ENCODE results near the gene KY. TPM values are rescaled to one million over a fixed set of nuclear protein-coding genes. Genes with fewer than 3 reads are reported as not detected.

KY gene
- total RNA-seq, 1 donor from 2014 or later: not detected

DNA sequence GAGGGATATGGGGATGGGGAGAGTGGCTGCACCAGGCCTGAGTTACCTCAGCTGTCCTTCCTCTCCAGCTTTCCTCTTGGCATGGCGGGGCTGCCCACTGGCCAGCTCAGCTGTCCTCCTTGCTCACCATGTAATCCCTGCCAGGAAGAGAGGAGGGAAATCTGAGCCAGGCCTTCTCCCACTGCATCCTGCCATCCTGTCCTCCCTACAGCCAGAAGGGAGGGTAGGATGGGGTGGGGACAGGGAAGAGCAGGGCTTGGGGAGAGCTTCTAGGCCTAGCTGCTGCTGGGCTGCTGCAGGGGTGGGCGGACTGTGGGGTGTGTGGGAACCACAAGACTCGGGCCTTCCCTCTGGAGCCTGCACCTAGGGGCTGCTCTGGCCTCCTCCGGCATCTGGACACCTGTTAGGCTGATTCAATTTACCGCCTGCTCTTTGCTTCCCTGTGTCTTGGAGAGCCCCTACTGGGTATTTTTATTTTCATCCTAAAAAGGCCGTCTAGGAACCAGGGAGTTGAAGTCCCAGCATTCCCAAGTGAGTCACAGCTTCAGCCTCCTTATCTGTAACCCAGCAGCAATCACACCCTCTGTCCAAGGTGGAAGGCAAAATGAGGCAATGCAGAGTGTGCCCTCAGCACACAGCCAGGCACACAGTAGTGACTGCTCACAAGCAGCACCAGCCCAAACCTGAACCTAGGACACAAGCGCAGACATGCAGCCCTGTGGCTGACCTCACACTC is 13.1 kb upstream of the KY start:
- intact Hi-C loops (cut with micrococcal nuclease): no loop called here
- H3K27ac Mint-ChIP-seq: no peak overlapping the region
- H3K4me3 Mint-ChIP-seq: no peak overlapping the region
- DNase-seq: no peak
- no peaks in the 10 kb centered on the region for H3K36me3 Mint-ChIP-seq (ENCODE audit: low read depth)
- no peaks in the 10 kb centered on the region for H3K9me3 Mint-ChIP-seq
- no peaks in the 10 kb centered on the region for H3K4me1 Mint-ChIP-seq
- H3K27me3 Mint-ChIP-seq: no peaks in the 10 kb centered on the region

DNA sequence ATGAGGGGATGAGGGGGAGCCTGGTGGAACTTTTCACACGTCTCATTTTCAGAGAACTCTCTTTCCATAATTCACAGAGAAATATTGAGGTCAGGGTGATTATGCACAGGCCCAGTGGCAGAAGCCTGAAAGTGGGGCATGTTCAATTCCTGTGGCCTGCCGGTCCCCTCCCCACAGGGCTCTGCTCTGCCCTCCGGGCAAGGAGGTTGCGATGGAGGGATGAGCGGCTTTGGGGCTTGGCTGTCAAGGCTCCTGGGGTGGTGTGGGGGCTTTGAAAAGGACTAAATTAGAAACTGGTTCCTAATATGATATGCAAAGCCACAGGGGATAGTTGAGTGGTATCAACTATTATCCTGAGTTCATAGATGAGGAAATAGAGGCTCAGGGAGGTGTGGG is 9.2 kb upstream of the KY start:
- H3K4me3 Mint-ChIP-seq: no peak overlapping the region
- no peak for DNase-seq
- no peaks in the 10 kb centered on the region for H3K27me3 Mint-ChIP-seq
- H3K9me3 Mint-ChIP-seq: no peaks in the 10 kb centered on the region
- H3K36me3 Mint-ChIP-seq (ENCODE audit: low read depth): no peaks in the 10 kb centered on the region
- intact Hi-C loops (cut with micrococcal nuclease): no loop called here
- no peak overlapping the region for H3K27ac Mint-ChIP-seq
- H3K4me1 Mint-ChIP-seq: no peaks in the 10 kb centered on the region

DNA sequence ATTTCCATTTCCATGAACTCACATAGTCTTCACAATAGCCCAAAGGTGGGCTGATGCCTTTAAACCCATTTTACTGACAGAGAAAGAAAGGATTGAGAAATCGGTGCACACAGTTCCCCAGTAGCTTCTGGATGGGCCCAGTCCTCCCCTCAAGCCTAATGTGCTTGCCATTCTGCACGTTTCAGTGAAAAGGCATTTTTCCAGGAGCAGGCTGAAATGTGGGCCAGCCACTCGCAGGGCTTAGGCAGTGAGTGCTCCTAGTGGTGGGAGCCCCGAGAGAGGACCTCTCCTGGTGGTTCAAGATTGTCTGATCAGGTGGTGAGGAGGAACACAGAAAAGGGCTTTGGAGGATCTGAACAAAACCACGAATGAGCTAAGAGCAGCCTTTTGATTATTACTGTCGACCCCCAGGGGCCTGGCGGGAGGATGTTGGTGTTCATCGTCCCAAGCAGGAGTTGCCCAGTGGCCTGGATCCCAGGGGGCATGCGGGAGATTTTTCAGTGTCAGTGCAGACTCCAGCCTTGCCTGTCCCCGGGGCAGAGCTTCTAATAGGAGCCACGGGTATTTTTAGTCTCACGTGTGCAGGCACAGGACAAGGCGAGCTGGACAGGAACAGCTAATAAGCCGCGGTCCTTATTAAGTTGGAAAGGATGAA is 8.7 kb upstream of the KY start:
- no peaks in the 10 kb centered on the region for H3K36me3 Mint-ChIP-seq (ENCODE audit: low read depth)
- H3K27me3 Mint-ChIP-seq: no peaks in the 10 kb centered on the region
- no peak overlapping the region for H3K27ac Mint-ChIP-seq
- DNase-seq: no peak
- no peaks in the 10 kb centered on the region for H3K4me1 Mint-ChIP-seq
- intact Hi-C loops (cut with micrococcal nuclease): no loop called here
- H3K4me3 Mint-ChIP-seq: no peak overlapping the region
- no peaks in the 10 kb centered on the region for H3K9me3 Mint-ChIP-seq

DNA sequence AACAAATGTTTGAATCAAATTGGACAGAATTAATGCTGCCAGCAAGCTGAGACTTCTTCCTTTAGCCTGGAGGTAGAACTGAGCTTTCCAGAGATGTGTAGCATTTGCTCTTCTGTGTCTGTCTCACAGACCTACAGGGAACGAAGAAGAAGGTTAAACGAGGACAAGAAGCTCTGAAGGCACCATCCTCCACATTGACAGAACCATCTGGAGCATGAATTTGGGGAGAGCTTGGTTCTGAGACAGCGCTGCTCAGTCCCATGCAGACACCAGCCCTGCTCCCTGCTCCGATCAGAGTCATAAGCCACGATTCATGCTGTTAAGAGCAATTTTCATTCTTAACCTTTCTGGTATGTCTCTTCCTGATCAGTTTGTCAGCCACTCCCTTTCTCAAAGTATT is 7.7 kb upstream of the KY start:
- no peaks in the 10 kb centered on the region for H3K36me3 Mint-ChIP-seq (ENCODE audit: low read depth)
- DNase-seq: no peak
- no peak overlapping the region for H3K27ac Mint-ChIP-seq
- intact Hi-C loops (cut with micrococcal nuclease): no loop called here
- H3K9me3 Mint-ChIP-seq: no peaks in the 10 kb centered on the region
- peaks cover 2% of the 10 kb centered on the region for H3K27me3 Mint-ChIP-seq
- no peak overlapping the region for H3K4me3 Mint-ChIP-seq
- H3K4me1 Mint-ChIP-seq: no peaks in the 10 kb centered on the region

DNA sequence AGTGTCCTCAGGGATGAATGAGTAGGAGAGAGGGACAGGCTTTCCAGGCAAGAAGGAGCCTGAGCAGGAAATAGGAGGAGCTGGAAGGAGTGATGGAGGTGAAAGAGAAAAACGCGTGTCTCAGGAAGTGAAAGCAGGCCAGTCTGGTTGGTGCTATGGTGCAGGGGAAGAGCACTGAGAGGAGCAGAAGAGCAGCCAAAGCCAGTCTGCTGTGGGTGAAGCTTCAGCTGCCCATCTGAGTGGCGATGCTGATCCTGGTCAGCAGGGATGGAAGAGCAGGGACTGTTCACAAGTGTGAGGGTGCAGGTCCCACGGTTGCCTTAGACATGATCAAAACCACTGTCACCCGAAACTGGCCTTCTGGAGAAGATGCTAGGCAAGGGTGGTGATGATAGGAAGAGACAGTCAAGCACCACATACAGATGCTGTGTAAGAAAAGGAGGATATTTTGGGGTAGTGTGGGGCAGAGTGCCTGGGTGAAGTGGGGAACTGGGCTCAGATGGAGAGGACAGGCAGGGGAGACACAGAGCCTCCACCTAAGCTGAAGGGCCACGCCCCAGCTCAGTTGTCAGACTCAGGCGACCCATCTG is 5.5 kb upstream of the KY start:
- Mint-ChIP-seq H3K27ac (no peak overlapping the region), H3K4me3 (no peak overlapping the region), H3K9me3 (no peaks in the 10 kb centered on the region), H3K4me1 (no peaks in the 10 kb centered on the region), H3K27me3 (peaks cover 7% of the 10 kb centered on the region), H3K36me3 (ENCODE audit: low read depth) (no peaks in the 10 kb centered on the region)
- DNase-seq: no peak
- intact Hi-C loops (cut with micrococcal nuclease): no loop called here

DNA sequence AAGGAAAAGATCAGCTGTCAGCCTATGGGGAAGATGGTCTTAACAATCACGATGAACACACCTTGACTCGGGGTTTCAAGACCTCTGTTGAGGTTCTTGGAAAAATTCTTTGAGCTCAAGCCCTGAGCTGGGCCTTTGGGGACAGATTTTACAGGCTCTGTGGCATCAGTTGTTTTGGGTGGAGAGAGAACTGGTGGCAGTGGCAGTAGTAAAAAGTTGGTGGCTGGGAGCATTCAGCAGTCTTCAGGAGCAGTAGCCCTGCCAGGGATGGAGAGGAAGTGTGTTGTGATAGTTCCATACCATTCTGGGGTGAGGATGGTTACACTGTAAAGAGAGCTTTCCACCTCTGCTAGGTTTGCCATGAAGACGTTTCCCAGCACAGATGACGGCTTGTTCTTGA is 4.9 kb upstream of the KY start:
- intact Hi-C loops (cut with micrococcal nuclease): no loop called here
- H3K4me3 Mint-ChIP-seq: no peak overlapping the region
- H3K36me3 Mint-ChIP-seq (ENCODE audit: low read depth): no peaks in the 10 kb centered on the region
- H3K27me3 Mint-ChIP-seq: peaks cover 10% of the 10 kb centered on the region
- H3K27ac Mint-ChIP-seq: no peak overlapping the region
- no peak for DNase-seq
- H3K4me1 Mint-ChIP-seq: no peaks in the 10 kb centered on the region
- no peaks in the 10 kb centered on the region for H3K9me3 Mint-ChIP-seq

DNA sequence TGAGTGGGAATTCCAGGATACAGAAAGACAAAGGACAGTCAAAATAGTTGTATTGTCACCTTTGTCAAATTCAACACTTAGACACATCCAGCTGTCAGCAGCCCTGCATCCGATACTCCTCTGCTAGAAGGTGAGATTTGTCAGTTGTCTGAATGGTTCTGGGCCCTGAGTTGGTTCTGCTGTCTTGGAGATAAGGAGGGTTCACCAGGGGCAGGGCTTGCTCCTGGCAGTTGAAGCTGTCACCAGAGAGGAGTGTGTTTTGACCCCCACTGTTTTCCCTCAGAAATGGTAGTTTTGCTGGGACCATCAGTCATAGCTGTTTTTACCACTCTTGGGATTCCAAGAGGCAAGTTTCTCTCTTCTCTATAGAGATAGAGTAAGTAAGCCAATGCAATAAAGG is 3.2 kb upstream of the KY start:
- intact Hi-C loops (cut with micrococcal nuclease): no loop called here
- no peaks in the 10 kb centered on the region for H3K4me1 Mint-ChIP-seq
- no peak overlapping the region for H3K27ac Mint-ChIP-seq
- peaks cover 16% of the 10 kb centered on the region for H3K27me3 Mint-ChIP-seq
- H3K9me3 Mint-ChIP-seq: no peaks in the 10 kb centered on the region
- no peaks in the 10 kb centered on the region for H3K36me3 Mint-ChIP-seq (ENCODE audit: low read depth)
- no peak for DNase-seq
- H3K4me3 Mint-ChIP-seq: no peak overlapping the region

DNA sequence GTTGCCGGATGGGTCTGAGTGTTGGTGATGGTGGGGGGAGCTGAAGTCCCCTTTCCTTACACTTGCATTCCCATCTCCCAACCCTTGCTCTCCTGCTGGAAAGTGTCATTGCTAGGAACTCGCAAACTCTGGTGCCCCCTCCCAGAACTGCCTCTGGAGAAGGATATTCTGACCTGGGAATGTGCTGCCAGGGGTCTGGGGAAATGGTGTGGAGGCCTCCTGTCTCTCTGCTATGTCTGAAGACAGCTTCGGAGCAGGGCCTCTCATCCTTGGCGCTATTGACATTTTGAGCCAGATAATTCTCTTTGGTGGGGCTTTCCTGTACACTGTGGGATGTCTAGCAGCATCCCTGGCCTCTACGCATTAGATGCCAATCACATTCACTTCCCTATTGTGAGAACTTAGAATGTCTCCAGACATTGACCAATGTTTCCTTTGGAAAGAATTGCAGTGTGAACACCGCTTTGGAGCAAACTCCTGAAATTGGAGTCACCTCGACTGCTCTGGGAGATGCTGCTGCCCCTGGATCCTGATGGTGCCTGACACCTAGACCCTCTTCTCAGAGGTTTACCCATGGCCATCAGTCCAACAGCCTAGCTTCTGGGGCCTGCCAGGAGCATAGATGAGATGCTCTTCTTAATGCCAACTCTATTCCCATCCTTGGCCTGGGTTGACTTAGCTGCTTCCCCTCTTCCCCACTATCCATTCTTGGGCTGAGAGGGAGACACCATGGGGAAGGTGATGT is 2.2 kb upstream of the KY start:
- Mint-ChIP-seq H3K27ac (no peak overlapping the region), H3K4me1 (no peaks in the 10 kb centered on the region), H3K27me3 (peaks cover 18% of the 10 kb centered on the region), H3K36me3 (ENCODE audit: low read depth) (no peaks in the 10 kb centered on the region), H3K9me3 (no peaks in the 10 kb centered on the region), H3K4me3 (no peak overlapping the region)
- no peak for DNase-seq
- intact Hi-C loops (cut with micrococcal nuclease): no loop called here

DNA sequence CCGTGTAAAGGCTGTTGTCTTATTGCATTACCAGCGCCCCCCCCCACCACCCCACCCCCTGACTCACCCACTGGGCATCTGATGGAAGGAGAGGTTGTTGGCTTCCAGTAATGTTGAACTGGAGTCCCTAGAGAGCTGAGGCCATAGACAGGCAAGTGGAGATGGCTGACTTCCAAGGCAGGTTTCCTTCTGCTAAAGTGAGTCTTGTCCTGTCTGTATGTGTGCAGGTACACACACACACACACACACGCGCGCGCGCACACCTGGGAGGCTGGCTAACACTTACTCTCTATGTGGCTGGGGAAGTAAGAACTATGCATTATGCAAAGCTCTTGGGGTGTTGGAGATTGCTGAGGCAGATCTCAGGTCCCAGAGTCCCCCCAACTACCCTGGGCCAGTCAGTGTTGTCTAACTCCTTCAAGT is 1.6 kb upstream of the KY start:
- intact Hi-C loops (cut with micrococcal nuclease): no loop called here
- H3K36me3 Mint-ChIP-seq (ENCODE audit: low read depth): no peaks in the 10 kb centered on the region
- no peaks in the 10 kb centered on the region for H3K4me1 Mint-ChIP-seq
- H3K27ac Mint-ChIP-seq: no peak overlapping the region
- DNase-seq: no peak
- peaks cover 18% of the 10 kb centered on the region for H3K27me3 Mint-ChIP-seq
- H3K9me3 Mint-ChIP-seq: no peaks in the 10 kb centered on the region
- no peak overlapping the region for H3K4me3 Mint-ChIP-seq

DNA sequence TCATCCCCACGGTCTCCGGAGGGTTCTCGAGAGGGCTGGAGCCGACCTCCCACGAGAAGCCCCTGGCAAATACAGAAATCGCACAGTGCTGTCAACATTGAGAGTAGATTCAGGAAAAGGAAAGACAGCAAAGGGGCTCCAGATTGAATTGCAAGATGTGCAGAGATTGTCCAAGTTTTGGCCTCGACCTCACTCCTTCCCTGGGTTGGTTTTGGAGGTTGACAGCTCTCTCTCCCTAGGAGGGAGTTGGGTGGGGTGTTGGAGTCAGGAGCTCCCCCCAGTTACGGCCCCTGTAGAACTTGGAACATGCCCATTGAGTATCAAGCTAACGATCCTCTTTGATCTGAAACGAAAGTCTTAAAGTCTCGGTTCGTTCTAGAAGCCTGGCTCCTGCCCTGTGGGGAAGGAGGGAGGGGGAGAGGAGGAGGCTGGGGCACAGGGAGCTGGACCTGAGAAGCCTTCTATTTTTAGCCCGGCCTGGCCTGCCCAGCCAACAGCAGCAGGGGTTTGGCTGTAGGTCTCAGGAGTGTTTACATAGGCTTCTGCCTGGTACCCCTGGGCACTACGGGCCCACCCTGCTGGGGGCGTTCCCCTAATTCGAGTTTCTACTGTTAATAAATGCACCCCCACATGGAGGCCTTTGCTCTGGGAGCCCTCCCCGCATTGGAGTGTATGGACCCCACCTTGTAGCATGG is 672 bp upstream of the KY start:
- no peak for DNase-seq
- Mint-ChIP-seq H3K4me1 (no peaks in the 10 kb centered on the region), H3K27me3 (peaks cover 18% of the 10 kb centered on the region), H3K27ac (no peak overlapping the region), H3K9me3 (no peaks in the 10 kb centered on the region), H3K36me3 (ENCODE audit: low read depth) (no peaks in the 10 kb centered on the region), H3K4me3 (no peak overlapping the region)
- intact Hi-C loops (cut with micrococcal nuclease): no loop called here

DNA sequence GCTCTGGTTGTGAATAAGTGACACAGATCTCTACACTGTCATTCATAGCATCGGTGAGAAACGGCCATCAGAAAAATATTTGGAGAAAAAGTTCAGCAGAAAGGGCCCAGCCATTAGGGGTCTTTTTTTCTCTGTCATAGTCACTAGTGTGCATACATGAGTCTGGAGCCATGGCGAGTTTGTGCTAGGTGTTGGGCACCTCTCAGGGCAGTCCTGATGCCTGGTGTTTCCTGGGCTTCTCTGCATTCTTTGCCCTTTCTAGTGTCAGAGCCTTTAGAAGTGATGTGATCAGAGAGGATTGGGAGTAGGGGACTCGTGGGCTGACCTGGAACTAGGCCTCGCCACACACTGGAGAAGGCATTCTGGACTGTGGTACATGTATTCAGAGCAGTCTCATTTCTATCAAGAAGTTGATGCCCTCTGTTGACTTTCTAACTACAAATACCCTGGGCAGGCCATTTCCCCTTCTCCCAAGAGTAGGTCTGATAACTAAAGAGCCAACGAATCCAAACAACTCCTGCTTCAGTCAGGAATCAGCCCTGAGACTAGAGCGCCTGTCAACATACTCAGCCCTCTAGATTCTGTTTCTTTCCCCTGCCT is 1.6 kb downstream of the KY start:
- Mint-ChIP-seq H3K27ac (no peak overlapping the region), H3K4me1 (no peaks in the 10 kb centered on the region), H3K27me3 (peaks cover 18% of the 10 kb centered on the region), H3K4me3 (no peak overlapping the region), H3K36me3 (ENCODE audit: low read depth) (no peaks in the 10 kb centered on the region), H3K9me3 (no peaks in the 10 kb centered on the region)
- DNase-seq: no peak
- intact Hi-C loops (cut with micrococcal nuclease): no loop called here

DNA sequence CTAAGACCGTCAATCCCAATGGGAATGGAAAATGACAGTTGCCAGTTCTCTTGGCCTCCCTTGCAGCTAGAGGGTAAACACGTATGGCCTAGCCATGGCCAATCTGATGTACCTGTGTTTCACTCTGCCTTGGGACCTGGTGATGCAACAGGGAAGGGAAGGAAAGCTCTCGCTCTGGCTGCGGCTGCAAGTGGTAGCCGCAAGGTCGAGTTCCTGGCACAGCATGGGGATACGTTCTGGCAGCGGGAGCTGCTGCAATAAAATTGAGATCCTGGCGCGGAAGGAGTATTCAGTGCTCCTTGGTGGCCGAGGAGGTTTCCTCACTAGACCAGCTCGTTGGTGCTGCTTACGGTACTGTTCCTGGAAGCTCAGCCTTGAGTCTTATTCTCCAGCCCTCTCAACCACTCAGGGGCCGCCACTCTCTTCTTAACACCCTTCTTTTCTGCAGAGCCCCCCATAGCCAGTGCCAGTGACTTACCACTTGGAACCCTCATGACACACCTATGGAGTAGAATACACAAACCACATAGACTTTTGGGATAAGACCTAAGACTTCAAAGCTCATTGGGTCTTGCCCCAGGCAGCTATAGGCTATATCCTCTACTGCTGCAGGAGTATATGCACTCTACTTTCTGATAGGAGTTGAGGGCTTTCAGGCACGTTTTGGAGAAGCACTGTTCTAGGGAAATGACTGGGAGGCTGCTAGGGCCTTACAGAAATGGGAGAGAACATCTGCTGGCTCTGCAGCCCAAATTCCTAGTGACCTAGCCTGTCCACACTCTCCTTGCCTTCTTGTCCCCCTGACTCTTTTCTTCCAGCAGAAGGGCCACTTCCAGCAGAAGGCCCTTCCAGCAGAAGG is 2.7 kb downstream of the KY start:
- H3K9me3 Mint-ChIP-seq: no peaks in the 10 kb centered on the region
- intact Hi-C loops (cut with micrococcal nuclease): no loop called here
- H3K27me3 Mint-ChIP-seq: peaks cover 16% of the 10 kb centered on the region
- no peaks in the 10 kb centered on the region for H3K36me3 Mint-ChIP-seq (ENCODE audit: low read depth)
- no peak overlapping the region for H3K27ac Mint-ChIP-seq
- DNase-seq: no peak
- no peak overlapping the region for H3K4me3 Mint-ChIP-seq
- no peaks in the 10 kb centered on the region for H3K4me1 Mint-ChIP-seq

DNA sequence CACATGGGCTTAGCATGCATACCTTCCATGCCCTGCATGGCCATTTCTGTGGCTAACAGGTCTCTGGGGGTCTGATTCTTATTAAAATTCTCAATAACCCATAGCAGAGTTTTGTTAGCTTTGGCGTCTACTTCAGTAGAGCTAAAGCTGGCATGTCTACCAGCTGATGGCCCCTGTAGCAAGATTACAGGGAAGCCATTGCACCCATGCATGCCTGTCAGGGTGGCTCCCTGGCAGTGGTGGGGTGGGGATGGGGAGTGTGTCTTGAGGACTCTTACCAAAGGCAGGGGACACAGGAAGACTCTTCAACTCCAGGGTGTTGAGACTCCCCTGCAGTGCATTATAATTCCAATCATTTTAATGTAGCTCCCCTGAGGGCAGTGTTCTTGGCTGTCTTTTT is 4.7 kb downstream of the KY start:
- Mint-ChIP-seq H3K36me3 (ENCODE audit: low read depth) (no peaks in the 10 kb centered on the region), H3K27me3 (peaks cover 9% of the 10 kb centered on the region), H3K4me3 (no peak overlapping the region), H3K9me3 (no peaks in the 10 kb centered on the region), H3K27ac (no peak overlapping the region), H3K4me1 (no peaks in the 10 kb centered on the region)
- no peak for DNase-seq
- intact Hi-C loops (cut with micrococcal nuclease): no loop called here
